BJ (cell line): ENCODE results near the gene PTCH2. TPM values are rescaled to one million over a fixed set of nuclear protein-coding genes. Genes with fewer than 3 reads are reported as not detected.
"Not testable (repeated sequence)": the region's sequence is repeated elsewhere in the genome, so short reads cannot be mapped to it uniquely, and the experiment has no call there.

Experiments used
- CTCF ChIA-PET: fragments of 350-600 bp; formaldehyde crosslinking; extraction: SDS; loops from one replicate; lab custom pipeline; 2021; ENCODE audit warnings: antibody characterized with exemption, inconsistent platforms; lab: Yijun Ruan, JAX
- POLR2A ChIA-PET: fragments of 300-600 bp; sonication (Branson Sonifier 250); formaldehyde crosslinking; extraction: SDS; loops from one replicate; lab custom pipeline; 2021; ENCODE audit warnings: antibody characterized with exemption; lab: Charles Lee
- DNase-seq: peaks from one replicate; pipeline ENCODE4 v3.0.0-alpha.2; 2011; ENCODE audit warnings: low read depth
- H3K27me3 ChIP-seq: 2 replicates; pipeline ENCODE4 v1.6.0; 2011; ENCODE audit warnings: low read length; ENCODE audit not compliant: control insufficient read depth, insufficient read depth
- H3K36me3 ChIP-seq: 2 replicates; pipeline ENCODE4 v1.5.1; 2011; ENCODE audit warnings: low read length; ENCODE audit not compliant: control insufficient read depth, insufficient read depth
- H3K4me3 ChIP-seq: 2 replicates; pipeline ENCODE4 v1.5.1; 2011; ENCODE audit warnings: low read depth, mild to moderate bottlenecking, control low read depth, low read length
- CTCF ChIP-seq: IDR thresholded peaks from 2 replicates; pipeline ENCODE4 v1.5.1; 2011; ENCODE audit warnings: low read depth, mild to moderate bottlenecking, control low read depth, inconsistent platforms, low read length, moderate library complexity; ENCODE audit not compliant: insufficient read depth
- polyA plus RNA-seq: library from polyadenylated mRNA; depleted of rRNA; stranded (reverse); fragments of >200 nt; gene quantifications from 2 replicates; pipeline ENCODE4 v1.2.3, GENCODE V29; 2011

The PTCH2 gene
- polyA plus RNA-seq, 1 experiment, result 0.17 TPM

GRCh38 chr1:44819608-44820327 lies 23.3 kb downstream of the PTCH2 start:
- Histone ChIP-seq H3K36me3 (peaks cover 5% of the 10 kb centered on the region), H3K27me3 (no peaks in the 10 kb centered on the region), H3K4me3 (peak overlapping the region; percentile 38)
- no peak for TF ChIP-seq CTCF
- peak; percentile 79 for DNase-seq
- ChIA-PET CTCF (interaction anchor here (0.6 to 4.1 kb wide), 11 partner anchors 9 to 167 kb away, joined by 3 to 23 read pairs (median 6); partner anchors contain the start of genes BTBD19 and PLK3), POLR2A (interaction anchor here (0.7 to 1.4 kb wide), 6 partner anchors 8 to 702 kb away, joined by 3 to 12 read pairs (median 4); partner anchors contain the start of genes BTBD19, DYNLT4 and PLK3)

GRCh38 chr1:44819196-44819607 lies 23.9 kb downstream of the PTCH2 start:
- Histone ChIP-seq H3K4me3 (peak overlapping the region; percentile 15), H3K27me3 (no peaks in the 10 kb centered on the region), H3K36me3 (peaks cover 7% of the 10 kb centered on the region)
- no peak for DNase-seq
- no peak for TF ChIP-seq CTCF
- ChIA-PET CTCF (interaction anchor here (0.6 to 2.0 kb wide), 8 partner anchors 8 to 114 kb away, joined by 3 to 17 read pairs (median 6); partner anchors contain the start of genes BTBD19 and PLK3), POLR2A (interaction anchor here (0.7 to 1.4 kb wide), 6 partner anchors 9 to 703 kb away, joined by 3 to 12 read pairs (median 4); partner anchors contain the start of genes BTBD19, DYNLT4 and PLK3)

- Histone ChIP-seq H3K36me3 (peaks cover 11% of the 10 kb centered on the region), H3K4me3 (no peak overlapping the region), H3K27me3 (no peaks in the 10 kb centered on the region)
- CTCF ChIA-PET, result interaction anchor here (1.5 to 2.0 kb wide), 3 partner anchors 9 to 27 kb away, joined by 5 to 17 read pairs (median 6); partner anchors contain the start of genes BTBD19 and PLK3
- POLR2A ChIA-PET, result no interaction called here
- TF ChIP-seq CTCF, result no peak
- no peak for DNase-seq
Measured at GRCh38 chr1:44817771-44818495, 25.1 kb downstream of the PTCH2 start.

GRCh38 chr1:44817307-44817706 lies 25.7 kb downstream of the PTCH2 start:
- H3K4me3 ChIP-seq, result no peak overlapping the region

GRCh38 chr1:44815926-44816325 lies 27.1 kb downstream of the PTCH2 start:
- CTCF ChIA-PET, result interaction anchor here (0.8 kb wide), 2 partner anchors 16 to 21 kb away, joined by 4 to 5 read pairs; partner anchors contain the start of gene PLK3
- DNase-seq, H3K27me3 ChIP-seq, H3K4me3 ChIP-seq: not testable (repeated sequence)
- POLR2A ChIA-PET, result interaction anchor here (0.5 kb wide), 1 partner anchor 148 kb away, joined by 9 read pairs; no protein-coding TSS in a partner anchor
- H3K36me3 ChIP-seq, result peaks cover 11% of the 10 kb centered on the region

More at GRCh38 chr1:44817307-44817706, 25.7 kb downstream of the PTCH2 start:
- Histone ChIP-seq H3K36me3 (peaks cover 11% of the 10 kb centered on the region), H3K27me3 (no peaks in the 10 kb centered on the region)
- POLR2A ChIA-PET, result no interaction called here
- CTCF ChIA-PET, result interaction anchor here (0.9 kb wide), 1 partner anchor 24 kb away, joined by 3 read pairs; no protein-coding TSS in a partner anchor
- no peak for DNase-seq
- no peak for TF ChIP-seq CTCF
